22Rv1 (cell line): ENCODE data around the gene NFIA.

Experiments used
- H3K27ac ChIP-seq: fragments of 450-650 bp; 2 replicates; pipeline ENCODE4 v1.5.1; 2017
- CTCF ChIP-seq: fragments of 450-650 bp; IDR thresholded peaks from 2 replicates; pipeline ENCODE4 v1.5.1; 2017; ENCODE audit warnings: mild to moderate bottlenecking
- ZFX ChIP-seq: fragments of 450-650 bp; IDR thresholded peaks from 2 replicates; pipeline ENCODE4 v1.6.1; 2017; ENCODE audit warnings: antibody characterized with exemption, borderline replicate concordance

Gene NFIA

GRCh38 chr1:61085206-61085982, 3.0 kb downstream of the NFIA start:
- TF ChIP-seq ZFX: no peak
- TF ChIP-seq CTCF: no peak
- no peak overlapping the region for H3K27ac ChIP-seq

DNA sequence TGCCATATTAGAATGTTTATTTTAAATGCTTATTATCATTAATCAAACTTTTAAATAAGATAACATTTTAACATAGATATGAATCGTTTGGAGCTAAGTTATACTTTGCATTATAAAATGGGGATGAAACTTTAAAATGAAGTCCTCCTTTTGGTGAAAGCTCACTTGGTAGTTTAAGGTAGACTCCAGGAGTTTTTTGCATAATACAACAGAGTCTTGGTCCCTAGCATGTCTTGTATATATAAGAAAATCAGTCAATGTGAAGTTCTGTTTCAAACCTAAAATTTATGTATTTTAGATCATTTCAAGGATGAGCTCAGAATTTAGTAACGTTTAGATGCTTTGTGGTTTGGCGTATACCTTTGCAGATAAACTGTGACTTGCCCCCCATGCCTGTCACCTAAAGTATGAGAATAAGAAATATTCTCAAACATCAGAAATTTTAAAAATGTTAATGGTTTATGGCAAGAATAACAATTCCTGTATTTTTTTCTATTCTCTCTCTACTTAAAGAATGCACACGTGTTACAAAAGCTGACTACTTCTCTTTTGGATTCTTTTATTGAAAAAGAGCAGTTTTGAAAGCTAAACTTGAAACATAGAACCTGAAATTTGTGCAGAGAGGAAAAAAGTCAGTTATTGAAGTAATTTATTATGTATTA, 3.8 kb downstream of the NFIA start:
- H3K27ac ChIP-seq: no peak overlapping the region
- TF ChIP-seq CTCF (no peak), ZFX (no peak)

DNA sequence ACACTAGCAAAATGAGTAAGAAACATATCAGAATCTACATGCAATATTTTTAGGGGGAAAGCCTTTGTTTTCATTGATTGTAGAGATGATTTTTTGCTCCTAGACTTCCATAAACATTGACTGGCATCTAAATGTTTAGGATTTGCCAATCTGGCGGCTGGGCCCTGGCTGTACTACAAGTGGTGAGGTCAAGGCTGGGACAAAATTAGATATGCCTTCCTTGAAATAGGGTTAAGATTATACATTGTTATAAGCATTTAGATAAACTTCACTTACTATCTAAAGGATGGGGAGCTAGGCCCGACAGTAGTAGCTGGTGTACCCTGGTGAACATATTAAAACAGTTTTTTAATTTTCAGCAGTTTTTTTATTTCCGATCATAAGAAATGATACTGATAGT, 5.2 kb downstream of the NFIA start:
- TF ChIP-seq ZFX (no peak), CTCF (no peak)
- H3K27ac ChIP-seq: no peak overlapping the region

- no peak overlapping the region for H3K27ac ChIP-seq
- TF ChIP-seq ZFX: no peak
- no peak for TF ChIP-seq CTCF
Measured at GRCh38 chr1:61088163-61088974, 6.0 kb downstream of the NFIA start.

DNA sequence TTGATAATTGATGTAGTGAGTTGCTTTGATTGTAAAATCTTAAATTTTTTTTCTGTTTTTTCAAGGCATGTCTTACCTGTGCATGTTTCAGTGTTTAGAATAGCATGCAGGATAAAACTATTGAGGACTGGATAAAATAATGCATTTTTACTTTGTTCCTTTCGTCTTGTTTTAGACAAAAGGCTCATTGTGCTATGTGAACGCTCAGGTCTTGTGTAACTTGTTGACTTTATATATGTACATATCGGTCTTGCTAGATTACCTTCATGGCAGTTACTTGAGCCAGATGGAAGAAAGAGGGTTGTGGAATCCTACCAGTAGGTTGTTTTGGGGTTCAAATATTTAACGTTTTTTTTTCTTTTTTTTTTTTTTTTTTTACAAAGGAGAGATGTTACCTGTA, 7.0 kb downstream of the NFIA start:
- TF ChIP-seq ZFX (no peak), CTCF (no peak)
- H3K27ac ChIP-seq: no peak overlapping the region

DNA sequence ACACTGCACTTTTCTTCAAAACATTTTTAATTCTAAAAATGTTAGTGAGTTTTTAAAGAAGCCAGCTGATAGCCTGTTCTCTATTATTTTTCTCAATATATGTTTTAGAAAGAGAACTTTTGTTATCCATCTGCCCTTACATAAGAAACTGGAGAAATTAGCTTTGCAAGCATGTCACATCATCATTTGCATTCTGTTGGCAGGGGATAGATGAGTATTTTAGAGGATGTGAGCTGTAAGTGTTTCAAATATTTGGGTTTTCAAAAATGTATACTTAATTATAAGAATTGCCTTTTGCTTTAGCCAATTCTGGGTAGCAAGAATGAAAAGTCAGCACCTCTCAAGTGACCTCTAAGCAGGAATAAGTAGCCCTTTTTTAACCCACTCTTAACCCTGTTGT, 7.4 kb downstream of the NFIA start:
- no peak overlapping the region for H3K27ac ChIP-seq
- TF ChIP-seq CTCF (no peak), ZFX (no peak)
